Activated T-cell treated with anti-CD3 and anti-CD28 coated beads, Interleukin-2, amount 50 U/mL, for 72 hours (primary cell): ENCODE results near the gene AFF4. TPM values are rescaled to one million over a fixed set of nuclear protein-coding genes. Genes with fewer than 3 reads are reported as not detected.
"Not testable (repeated sequence)": the region's sequence is repeated elsewhere in the genome, so short reads cannot be mapped to it uniquely, and the experiment has no call there.

ENCODE experiments used
- ATAC-seq, 2 donors: fragments of 150-1000 bp; cut with Tn5 transposase; replicated peaks in 1 of 2; 2 replicates each; pipeline ENCODE4 v1.10.0; 2021; ENCODE audit warnings: moderate library complexity in 2 of 2, mild to moderate bottlenecking in 1 of 2
- DNase-seq, 2 donors: peaks; one replicate each; pipeline ENCODE4 v3.0.0; 2021 to 2022; ENCODE audit warnings: mixed read lengths in 1 of 2
- H3K27ac Mint-ChIP-seq: one replicate; pipeline ENCODE4 v1.8.0; 2022; ENCODE audit warnings: mild to moderate bottlenecking, moderate library complexity, mixed read lengths
- H3K27me3 Mint-ChIP-seq: one replicate; pipeline ENCODE4 v1.8.0; 2022; ENCODE audit warnings: low read depth, mixed read lengths
- H3K36me3 Mint-ChIP-seq, 2 donors: one replicate each; pipeline ENCODE4 v1.8.0; 2022; ENCODE audit warnings: mixed read lengths in 2 of 2, mild to moderate bottlenecking in 1 of 2; ENCODE audit not compliant: insufficient read depth in 2 of 2
- H3K4me1 Mint-ChIP-seq: one replicate; pipeline ENCODE4 v1.8.0; 2022; ENCODE audit warnings: low read depth, mixed read lengths
- H3K4me3 Mint-ChIP-seq, 2 donors: one replicate each; pipeline ENCODE4 v1.8.0; 2022; ENCODE audit warnings: mild to moderate bottlenecking in 2 of 2, mixed read lengths in 2 of 2, moderate library complexity in 2 of 2
- H3K9me3 Mint-ChIP-seq, 2 donors: one replicate each; pipeline ENCODE4 v1.8.0; 2022; ENCODE audit warnings: mixed read lengths in 2 of 2
- total RNA-seq, 2 donors: library from RNA; stranded (reverse); gene quantifications; one replicate each; pipeline ENCODE4 v1.2.3, GENCODE V29; 2022

AFF4 gene
- total RNA-seq, 2 donors from 2014 or later: 33.6 to 34.9 TPM

GRCh38 chr5:132873119-132873929 is 90.1 kb downstream of the AFF4 start, which contains the start of gene LEAP2:
LEAP2 (plus strand) TSS chr5:132873668; CDS start chr5:132873695, 27 bp downstream.
- H3K9me3 Mint-ChIP-seq: no peaks in the 10 kb centered on the region
- no peak for ATAC-seq
- peaks cover 7% of the 10 kb centered on the region for H3K4me1 Mint-ChIP-seq
- no peak for DNase-seq
- H3K36me3 Mint-ChIP-seq: peaks cover 4 to 5% of the 10 kb centered on the region in 2 donors
- H3K4me3 Mint-ChIP-seq: no peak within 1 kb of the TSS
- H3K27ac Mint-ChIP-seq: no peak within 1 kb of the TSS
- no peaks in the 10 kb centered on the region for H3K27me3 Mint-ChIP-seq

GRCh38 chr5:132872788-132873118 is 90.7 kb downstream of the AFF4 start:
- no peak overlapping the region for H3K27ac Mint-ChIP-seq
- peaks cover 13% of the 10 kb centered on the region for H3K4me1 Mint-ChIP-seq
- H3K4me3 Mint-ChIP-seq: no peak overlapping the region
- no peak for ATAC-seq
- H3K27me3 Mint-ChIP-seq: no peaks in the 10 kb centered on the region
- peaks cover 4 to 5% of the 10 kb centered on the region in 2 donors for H3K36me3 Mint-ChIP-seq
- no peak for DNase-seq
- H3K9me3 Mint-ChIP-seq: no peaks in the 10 kb centered on the region

- no peaks in the 10 kb centered on the region for H3K27me3 Mint-ChIP-seq
- H3K4me1 Mint-ChIP-seq: peaks cover 22% of the 10 kb centered on the region
- H3K4me3 Mint-ChIP-seq: no peak overlapping the region
- H3K36me3 Mint-ChIP-seq: peaks cover 4 to 5% of the 10 kb centered on the region in 2 donors
- ATAC-seq (no peak), DNase-seq (no peak)
- no peaks in the 10 kb centered on the region for H3K9me3 Mint-ChIP-seq
- H3K27ac Mint-ChIP-seq: no peak overlapping the region
Measured at GRCh38 chr5:132871459-132872284, 91.8 kb downstream of the AFF4 start.

- peaks cover 22% of the 10 kb centered on the region for H3K4me1 Mint-ChIP-seq
- H3K27me3 Mint-ChIP-seq: no peaks in the 10 kb centered on the region
- H3K4me3 Mint-ChIP-seq: no peak overlapping the region
- DNase-seq (no peak), ATAC-seq (no peak)
- peaks cover 5 to 8% of the 10 kb centered on the region in 2 donors for H3K36me3 Mint-ChIP-seq
- no peak overlapping the region for H3K27ac Mint-ChIP-seq
- H3K9me3 Mint-ChIP-seq: no peaks in the 10 kb centered on the region
Measured at GRCh38 chr5:132870801-132871200, 92.6 kb downstream of the AFF4 start.

- Mint-ChIP-seq H3K27ac (peak overlapping the region; percentile 79), H3K27me3 (no peaks in the 10 kb centered on the region), H3K9me3 (no peaks in the 10 kb centered on the region), H3K36me3 (peaks cover 5 to 8% of the 10 kb centered on the region in 2 donors), H3K4me1 (peaks cover 22% of the 10 kb centered on the region), H3K4me3 (peak overlapping the region; percentile 54 to 89)
- DNase-seq (no peak), ATAC-seq (no peak)
Measured at GRCh38 chr5:132868754-132869153, 94.7 kb downstream of the AFF4 start.

- Mint-ChIP-seq H3K9me3 (no peaks in the 10 kb centered on the region), H3K27ac (peak overlapping the region; percentile 94), H3K27me3 (no peaks in the 10 kb centered on the region), H3K4me1 (peaks cover 22% of the 10 kb centered on the region), H3K4me3 (peak overlapping the region; percentile 89 to 92), H3K36me3 (peaks cover 5 to 7% of the 10 kb centered on the region in 2 donors)
- DNase-seq (no peak), ATAC-seq (peak in 1 of 2 donors; percentile 27)
Measured at GRCh38 chr5:132867046-132867451, 96.4 kb downstream of the AFF4 start.

- peak; percentile 98 for ATAC-seq
- Mint-ChIP-seq H3K36me3 (peaks cover 5 to 7% of the 10 kb centered on the region in 2 donors), H3K27me3 (no peaks in the 10 kb centered on the region), H3K9me3 (no peaks in the 10 kb centered on the region), H3K27ac (peak within 1 kb of the TSS; percentile 94), H3K4me1 (peaks cover 22% of the 10 kb centered on the region), H3K4me3 (peak within 1 kb of the TSS; percentile 89 to 92)
- DNase-seq: peak; percentile 94 to 96
Measured at GRCh38 chr5:132866342-132867045, 96.9 kb downstream of the AFF4 start, which contains the start of the genes GDF9 and UQCRQ. GDF9 (minus strand) TSS chr5:132866469; CDS start chr5:132864533, 1,936 bp downstream. UQCRQ (plus strand) TSS chr5:132866642; CDS start chr5:132866882, 240 bp downstream.

GRCh38 chr5:132865668-132866341 is 97.6 kb downstream of the AFF4 start:
- Mint-ChIP-seq H3K27ac (peak overlapping the region; percentile 94), H3K36me3 (peaks cover 5 to 7% of the 10 kb centered on the region in 2 donors), H3K27me3 (no peaks in the 10 kb centered on the region), H3K9me3 (no peaks in the 10 kb centered on the region), H3K4me1 (peaks cover 22% of the 10 kb centered on the region), H3K4me3 (peak overlapping the region; percentile 89 to 92)
- DNase-seq: no peak
- peak; percentile 36 to 43 for ATAC-seq

- DNase-seq: no peak
- peaks cover 6% of the 10 kb centered on the region for H3K27me3 Mint-ChIP-seq
- ATAC-seq: no peak
- H3K9me3 Mint-ChIP-seq: no peaks in the 10 kb centered on the region
- H3K4me1 Mint-ChIP-seq: no peaks in the 10 kb centered on the region
- H3K4me3 Mint-ChIP-seq: no peak overlapping the region
- H3K36me3 Mint-ChIP-seq: no peaks in the 10 kb centered on the region
- H3K27ac Mint-ChIP-seq: no peak overlapping the region
Measured at GRCh38 chr5:132860742-132861141, 102.7 kb downstream of the AFF4 start.

- H3K27me3 Mint-ChIP-seq: peaks cover 12% of the 10 kb centered on the region
- no peaks in the 10 kb centered on the region for H3K9me3 Mint-ChIP-seq
- ATAC-seq: peak in 1 of 2 donors; percentile 26
- no peaks in the 10 kb centered on the region for H3K4me1 Mint-ChIP-seq
- no peak overlapping the region for H3K4me3 Mint-ChIP-seq
- H3K27ac Mint-ChIP-seq: no peak overlapping the region
- DNase-seq: no peak
- no peaks in the 10 kb centered on the region for H3K36me3 Mint-ChIP-seq
Measured at GRCh38 chr5:132859889-132860437, 103.5 kb downstream of the AFF4 start.

GRCh38 chr5:132856011-132856410 is 107.4 kb downstream of the AFF4 start:
- Mint-ChIP-seq H3K27ac (no peak overlapping the region), H3K4me3 (no peak overlapping the region), H3K36me3 (no peaks in the 10 kb centered on the region), H3K27me3 (peaks cover 12% of the 10 kb centered on the region), H3K4me1 (no peaks in the 10 kb centered on the region), H3K9me3 (no peaks in the 10 kb centered on the region)
- no peak for ATAC-seq
- no peak for DNase-seq

GRCh38 chr5:132854992-132855391 is 108.4 kb downstream of the AFF4 start:
- H3K27me3 Mint-ChIP-seq: peaks cover 13% of the 10 kb centered on the region
- H3K4me3 Mint-ChIP-seq, H3K27ac Mint-ChIP-seq, DNase-seq, H3K9me3 Mint-ChIP-seq, H3K36me3 Mint-ChIP-seq, ATAC-seq, H3K4me1 Mint-ChIP-seq: not testable (repeated sequence)
